Amniotic stem cell (primary cell): ENCODE results near the gene NR6A1.
A peak's percentile ranks its signal among the peaks of the same experiment; 100 is the strongest.

Experiments
- DNase-seq: peaks from one replicate; lab custom pipeline; 2025; lab: John Stamatoyannopoulos, UW

The NR6A1 gene

DNA sequence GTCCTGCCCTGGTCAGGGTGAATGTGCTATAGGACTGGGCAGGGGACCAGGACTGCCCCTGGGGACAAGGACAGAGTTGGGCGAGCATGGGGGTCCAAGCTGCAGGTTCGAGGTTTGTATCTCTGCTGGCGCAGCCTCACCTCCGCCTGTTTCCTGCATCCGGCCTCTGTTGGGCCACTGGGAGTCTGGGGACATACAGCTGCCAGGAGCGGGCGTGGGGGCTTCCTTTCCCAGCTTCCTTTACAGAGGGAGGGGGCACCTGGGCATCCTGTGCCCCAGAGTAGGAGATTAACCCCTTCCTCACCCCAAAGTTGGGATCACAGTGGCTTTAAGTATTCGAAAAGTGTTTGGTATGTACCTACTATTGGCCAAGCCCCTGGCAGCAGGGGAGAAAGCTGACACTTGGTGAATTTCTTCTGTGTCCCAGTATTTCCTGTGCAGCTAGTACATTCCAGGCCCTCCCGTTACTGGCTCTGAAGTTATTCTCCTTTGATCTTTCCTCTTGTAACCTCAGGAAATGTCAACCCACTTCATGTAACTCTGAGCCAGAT is 24.8 kb upstream of the NR6A1 start:
- no peak for DNase-seq

DNA sequence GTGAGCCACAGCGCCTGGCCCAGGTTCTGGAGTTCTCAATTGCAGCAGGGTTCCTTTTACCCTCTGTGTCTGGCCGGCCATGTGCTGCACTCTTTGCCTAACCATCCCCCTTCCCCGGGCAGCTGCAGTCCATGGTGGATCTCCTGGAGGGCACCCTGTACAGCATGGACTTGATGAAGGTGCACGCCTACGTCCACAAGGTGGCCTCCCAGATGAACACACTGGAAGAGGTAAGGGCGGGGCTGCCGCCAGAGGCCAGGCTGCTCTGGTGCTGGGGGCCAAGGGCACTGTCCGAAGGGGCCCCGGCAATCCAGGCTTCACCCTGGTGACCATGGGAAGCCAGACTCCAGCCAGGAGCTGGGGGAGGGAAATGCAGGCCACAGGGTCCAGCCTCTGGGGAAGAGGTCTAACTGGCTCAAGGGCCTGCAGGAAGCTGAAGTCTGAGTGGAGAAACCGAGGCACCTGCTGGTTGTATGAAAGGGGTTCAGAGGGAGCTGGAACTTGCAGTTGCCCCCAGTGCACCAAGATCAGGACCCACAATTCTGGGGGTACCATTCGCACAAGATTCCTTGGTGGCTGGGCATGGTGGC is 23.9 kb upstream of the NR6A1 start:
- DNase-seq: no peak

DNA sequence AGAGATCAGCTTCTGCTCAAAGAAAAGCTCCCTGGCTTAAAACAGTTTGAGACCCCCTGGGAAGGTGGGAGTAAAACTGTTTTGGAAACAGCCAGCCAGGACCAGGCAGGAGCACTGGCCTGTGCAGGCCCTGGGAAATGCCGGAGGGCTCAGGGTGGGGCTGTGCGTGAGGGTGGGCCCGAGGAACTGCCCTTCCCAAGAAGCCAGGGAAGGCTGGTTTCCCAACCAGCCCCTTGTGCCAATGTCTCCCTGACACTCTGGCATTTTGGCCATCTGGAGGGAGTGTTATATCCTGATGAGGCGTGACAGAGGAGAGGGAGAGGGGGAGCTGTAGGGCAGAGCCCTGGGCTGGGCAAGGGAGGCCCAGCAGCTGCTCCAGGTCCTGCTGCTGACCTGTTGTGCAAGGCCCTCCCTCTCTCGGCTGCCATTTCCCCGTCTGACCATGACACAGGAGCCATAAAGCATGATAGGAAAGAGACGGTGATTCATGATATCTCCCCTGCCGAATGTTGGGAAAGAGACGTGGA is 22.0 kb upstream of the NR6A1 start:
- DNase-seq: no peak

DNA sequence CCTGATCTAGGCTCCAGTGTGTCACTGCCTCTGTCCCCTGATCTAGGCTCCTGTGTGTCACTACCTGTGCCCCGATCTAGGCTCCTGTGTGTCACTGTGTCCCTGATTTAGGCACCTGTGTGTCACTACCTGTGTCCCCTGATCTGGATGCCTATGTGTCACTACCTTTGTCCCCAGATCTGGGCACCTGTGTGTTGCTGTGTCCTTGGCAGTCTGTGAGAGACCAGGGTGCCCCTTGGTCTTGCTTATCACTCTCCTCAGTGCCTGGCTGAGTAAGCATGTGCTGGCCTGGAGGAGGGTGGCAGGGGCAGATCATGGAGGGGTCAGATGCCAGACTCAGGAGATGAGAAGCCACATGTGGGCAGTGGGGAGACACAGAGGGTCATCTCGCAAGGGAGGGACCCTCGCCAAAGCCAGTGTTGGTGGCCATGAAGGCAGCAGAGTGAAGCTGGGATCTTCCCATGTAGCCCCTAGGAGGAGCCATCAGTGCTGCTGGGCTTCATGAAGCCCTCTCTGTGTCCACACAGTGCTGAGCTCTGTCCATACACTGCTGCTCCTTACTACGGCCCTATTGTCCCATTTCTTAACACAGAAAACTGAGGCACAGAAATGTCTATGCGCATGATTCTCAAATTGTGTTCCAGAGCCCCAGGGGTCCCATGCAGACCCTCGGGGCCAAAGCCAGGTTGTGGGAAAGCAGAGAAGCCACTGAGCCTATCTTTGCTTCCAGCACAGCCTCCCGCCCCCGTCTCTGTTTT is 21.3 kb upstream of the NR6A1 start:
- no peak for DNase-seq

DNA sequence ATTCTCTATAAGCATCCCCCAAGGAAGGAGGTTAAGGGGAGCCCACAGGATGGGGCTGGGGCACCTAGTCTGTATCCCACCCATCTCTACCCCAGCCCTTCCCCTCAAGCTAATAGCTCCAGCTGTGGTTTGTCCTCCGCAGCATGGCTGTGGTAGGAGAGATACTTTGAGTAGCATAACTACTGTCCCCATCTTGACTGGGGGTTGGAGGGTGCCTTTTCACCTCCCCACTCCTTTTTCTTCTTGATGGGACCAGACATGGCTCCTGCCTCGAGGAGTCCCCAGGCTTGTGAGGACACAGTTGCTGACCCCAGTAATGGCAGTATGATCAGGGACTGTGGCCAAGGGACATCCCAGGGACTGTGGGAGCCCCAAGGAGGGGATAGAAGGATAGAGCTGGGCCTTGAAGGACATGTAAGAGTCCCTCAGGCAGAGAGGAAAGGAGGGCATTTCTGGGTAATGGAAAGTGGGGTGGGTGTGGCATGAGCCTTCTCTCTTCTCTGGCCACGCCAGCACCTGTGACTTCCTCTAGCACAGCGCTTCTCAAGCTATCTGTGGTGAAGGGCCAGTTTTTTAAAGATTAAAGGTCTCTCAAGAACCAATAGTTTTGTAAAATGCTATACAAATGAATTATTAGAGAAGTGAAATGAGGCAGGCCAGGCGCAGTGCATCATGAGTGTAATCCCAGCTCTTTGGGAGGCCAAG is 19.8 kb upstream of the NR6A1 start:
- DNase-seq: no peak

DNA sequence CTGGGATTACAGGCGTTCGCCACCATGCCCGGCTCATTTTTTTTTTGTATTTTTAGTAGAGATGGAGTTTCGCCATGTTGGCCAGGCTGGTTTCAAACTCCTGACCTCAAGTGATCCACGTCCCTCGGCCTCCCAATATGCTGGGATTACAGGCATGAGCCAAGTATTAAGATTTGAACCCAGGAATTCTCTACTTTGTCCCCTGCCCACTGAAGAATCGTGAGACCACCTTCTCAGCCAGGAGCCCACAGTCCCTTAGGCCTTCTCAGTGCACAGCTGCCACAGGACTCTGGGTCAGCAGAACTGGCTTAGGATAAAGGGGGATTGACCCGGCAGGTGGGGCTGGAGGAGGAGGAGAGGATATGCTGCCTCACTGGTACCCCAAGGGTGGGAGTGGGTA is 19.2 kb upstream of the NR6A1 start:
- no peak for DNase-seq

DNA sequence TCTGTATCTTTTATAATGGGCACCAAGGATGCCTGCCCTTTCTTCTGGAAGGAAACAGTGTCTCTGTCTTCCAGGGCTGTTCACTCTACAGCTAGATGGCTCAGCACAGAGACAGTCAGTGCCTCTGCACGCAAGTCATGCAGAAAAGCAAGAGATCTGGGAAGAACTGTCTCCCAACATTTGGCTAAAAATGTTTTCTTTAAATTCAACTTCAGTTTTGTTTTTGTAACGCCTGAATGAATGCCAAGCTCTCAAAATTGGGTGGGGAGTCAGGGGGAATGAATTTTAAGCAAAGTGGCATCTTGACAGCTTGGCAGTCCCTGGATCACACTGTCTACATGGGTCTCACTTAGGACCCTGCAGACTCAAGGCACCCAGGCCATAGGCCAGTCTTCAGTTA is 18.4 kb upstream of the NR6A1 start:
- DNase-seq: no peak

DNA sequence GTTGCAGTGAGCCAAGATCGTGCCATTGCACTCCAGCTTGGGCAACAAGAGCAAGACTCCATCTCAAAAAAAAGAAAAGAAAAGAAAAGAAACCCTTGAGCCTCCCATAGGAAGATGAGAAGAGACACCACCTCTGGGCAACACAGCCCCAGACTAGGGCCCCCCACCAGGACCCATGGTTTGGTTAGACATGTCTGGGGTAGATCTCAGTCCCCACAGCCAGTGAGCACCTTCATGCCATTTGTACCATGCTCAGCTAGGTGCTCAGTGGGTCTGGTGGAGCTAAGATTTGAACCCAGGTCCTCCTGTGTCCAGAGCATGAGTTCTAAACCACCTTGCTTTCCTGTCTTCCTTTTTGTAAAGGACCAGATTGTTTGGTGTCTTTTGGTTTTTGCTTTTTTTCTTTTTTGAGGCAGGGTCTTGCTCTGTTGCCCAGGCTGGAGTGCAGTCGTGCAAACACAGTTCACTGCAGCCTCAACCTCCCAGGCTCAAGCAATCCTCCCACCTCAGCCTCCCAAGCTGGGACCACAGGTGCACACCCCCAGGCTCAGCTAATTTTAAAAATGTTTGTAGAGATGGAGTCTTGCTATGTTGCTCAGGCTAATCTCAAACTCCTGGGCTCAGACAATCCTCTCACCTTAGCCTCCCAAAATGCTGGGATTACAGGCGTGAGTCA is 17.6 kb upstream of the NR6A1 start:
- no peak for DNase-seq

DNA sequence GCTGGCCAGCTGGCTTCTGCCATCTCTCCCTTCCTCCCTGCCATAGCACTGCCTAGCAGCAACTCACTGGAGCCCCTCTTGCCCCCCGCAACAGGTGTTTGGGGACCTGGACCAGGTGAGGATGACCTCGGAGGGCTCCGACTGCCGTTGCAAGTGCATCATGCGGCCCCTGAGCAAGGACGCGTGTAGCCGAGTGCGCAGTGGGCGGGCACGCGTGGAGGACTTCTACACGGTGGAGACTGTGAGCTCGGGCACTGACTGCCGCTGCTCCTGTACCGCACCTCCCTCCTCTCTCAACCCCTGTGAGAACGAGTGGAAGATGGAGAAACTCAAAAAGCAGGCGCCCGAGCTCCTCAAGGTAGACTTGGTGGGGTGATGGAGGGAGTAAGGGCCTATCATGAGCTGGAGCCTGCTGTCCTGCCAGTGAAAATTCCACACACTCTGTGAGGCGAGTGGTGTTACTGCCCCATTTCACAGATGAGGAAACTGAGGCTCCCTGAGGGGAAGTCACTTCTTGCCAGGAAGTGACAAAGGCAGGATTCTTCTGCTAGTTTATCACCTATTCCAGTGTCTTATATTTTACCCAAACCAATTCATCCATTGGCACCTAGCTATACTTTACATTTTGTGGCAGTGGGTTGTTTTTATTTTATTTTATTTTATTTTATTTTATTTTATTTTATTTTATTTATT is 15.9 kb upstream of the NR6A1 start:
- DNase-seq: no peak

DNA sequence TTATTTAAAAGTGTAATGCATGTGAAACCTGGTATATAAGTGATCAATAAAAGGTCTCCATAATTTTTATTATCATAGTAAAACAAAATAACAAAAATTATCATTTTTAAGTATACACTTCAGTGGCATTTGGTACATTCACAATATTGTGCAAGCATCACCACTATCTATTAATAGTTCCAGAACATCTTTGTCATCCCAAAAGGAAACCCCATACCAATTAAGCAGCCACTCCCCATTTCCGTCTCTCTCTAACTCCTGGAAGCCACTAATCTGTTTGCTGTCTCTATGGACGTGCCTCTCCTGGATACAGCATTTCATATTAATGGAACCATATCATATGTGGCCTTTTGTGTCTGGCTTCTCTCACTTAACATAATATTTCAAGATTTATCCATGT is 13.4 kb upstream of the NR6A1 start:
- DNase-seq: no peak

DNA sequence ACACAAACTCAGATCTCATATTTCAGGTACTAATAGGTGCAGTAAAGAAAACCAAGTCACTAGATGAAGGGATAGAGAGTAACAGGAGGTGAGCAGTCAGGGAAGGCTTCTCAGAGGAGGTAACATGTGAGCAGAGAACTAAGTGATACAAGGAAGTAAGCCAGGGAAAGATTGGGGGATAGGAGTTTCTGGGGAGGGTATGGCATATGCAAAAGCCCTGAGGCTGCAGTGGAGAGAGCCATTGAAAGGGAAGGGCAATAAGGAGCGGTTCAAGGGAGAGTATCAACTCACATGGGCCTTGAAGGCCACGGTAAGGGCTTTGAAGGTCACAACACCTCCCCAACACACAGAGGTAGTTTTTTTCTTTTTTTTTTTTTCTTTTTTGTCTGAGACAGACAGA is 12.7 kb upstream of the NR6A1 start:
- DNase-seq: no peak

DNA sequence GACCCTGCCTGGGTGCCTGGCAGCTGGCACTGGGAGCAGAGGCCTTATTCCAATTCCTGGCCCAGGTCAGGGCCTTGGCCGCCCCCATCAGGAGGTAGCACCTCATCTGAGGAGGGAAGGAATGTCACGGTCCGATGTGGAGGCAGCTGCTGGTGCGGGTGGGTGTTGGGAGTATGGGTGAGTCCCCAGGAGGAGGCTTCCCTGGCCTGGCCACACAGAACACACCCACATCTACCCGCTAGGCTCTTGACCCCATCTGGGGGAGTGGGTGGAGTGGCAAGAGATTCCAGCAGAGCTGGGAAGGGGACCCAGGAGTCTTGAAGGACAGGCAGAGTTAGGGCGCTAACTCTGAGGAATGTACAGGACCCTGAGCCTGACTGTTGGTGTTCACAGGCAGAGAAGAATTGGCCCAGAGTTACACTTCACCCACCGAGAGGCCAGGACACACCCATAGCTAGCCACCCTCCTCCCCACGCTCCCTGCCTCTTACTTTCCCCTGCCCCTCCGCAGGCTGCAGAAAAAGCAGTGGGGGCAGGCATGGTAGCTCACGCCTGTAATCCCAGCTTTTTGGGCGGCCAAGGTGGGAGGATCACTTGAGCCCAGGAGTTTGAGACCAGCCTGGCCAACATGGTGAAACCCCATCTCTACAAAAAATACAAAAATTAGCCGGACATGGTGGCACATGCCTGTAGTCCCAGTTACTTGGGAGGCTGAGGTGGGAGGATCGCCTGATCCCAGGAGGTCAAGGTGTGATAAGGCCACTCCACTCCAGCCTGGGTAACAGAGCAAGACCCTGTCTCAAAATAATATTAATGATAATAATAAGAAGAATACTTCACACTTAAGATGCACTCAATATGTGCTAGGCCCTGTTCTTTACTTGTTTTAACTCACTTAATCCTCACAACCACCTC is 11.8 kb upstream of the NR6A1 start:
- DNase-seq: no peak

DNA sequence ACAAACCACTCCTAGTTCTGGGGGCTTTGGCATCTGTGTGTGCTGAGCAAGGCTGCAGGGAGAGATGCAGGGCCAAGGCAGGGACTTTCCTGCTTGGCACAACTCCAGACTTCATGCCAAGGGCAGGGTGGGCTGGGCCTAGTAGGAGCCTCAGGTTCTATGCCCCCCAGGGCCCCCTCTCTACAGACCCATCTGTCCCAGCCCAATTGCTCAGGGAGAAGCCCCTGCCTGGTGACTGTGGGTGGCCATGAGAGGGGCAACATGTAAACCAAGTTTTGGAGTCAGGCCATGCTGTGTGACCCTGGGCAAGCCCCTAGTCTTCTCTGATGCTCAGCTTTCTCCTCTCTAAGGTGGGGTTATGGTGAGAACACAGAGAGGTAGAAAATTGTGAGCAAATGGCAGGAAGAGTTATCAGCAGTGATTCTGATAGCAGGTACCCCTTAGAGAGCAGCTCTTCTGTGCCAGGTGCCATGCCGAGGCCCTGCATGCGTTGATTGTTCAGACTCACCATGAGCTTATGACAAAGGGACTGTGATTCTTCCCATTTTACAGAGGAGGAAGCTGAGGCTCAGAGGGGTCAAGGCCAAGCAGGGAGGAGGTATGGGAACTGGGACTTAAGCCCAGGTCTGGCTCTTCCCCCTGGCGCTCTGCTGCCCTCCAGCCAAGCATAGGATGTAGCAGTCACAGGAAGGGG is 11.0 kb upstream of the NR6A1 start:
- no peak for DNase-seq

DNA sequence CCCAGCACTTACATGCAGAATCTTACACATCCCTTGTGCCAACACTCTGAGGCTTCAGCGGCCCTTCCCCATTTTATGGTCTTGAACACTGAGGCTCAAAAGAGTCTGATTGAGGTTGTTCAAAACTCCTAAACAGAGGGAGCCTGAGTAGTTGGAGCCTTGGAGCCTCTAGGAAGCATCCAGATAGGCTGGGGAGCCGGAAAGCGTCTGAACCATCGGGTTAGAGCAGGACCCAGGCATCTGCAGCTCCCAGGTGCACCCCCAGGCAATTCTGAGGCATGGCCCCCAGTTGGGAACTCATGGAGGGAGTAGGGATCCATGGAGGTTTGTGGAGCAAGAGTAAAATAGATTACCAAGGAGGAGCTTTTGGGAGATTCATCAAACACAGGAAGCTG is 9.6 kb upstream of the NR6A1 start:
- no peak for DNase-seq

DNA sequence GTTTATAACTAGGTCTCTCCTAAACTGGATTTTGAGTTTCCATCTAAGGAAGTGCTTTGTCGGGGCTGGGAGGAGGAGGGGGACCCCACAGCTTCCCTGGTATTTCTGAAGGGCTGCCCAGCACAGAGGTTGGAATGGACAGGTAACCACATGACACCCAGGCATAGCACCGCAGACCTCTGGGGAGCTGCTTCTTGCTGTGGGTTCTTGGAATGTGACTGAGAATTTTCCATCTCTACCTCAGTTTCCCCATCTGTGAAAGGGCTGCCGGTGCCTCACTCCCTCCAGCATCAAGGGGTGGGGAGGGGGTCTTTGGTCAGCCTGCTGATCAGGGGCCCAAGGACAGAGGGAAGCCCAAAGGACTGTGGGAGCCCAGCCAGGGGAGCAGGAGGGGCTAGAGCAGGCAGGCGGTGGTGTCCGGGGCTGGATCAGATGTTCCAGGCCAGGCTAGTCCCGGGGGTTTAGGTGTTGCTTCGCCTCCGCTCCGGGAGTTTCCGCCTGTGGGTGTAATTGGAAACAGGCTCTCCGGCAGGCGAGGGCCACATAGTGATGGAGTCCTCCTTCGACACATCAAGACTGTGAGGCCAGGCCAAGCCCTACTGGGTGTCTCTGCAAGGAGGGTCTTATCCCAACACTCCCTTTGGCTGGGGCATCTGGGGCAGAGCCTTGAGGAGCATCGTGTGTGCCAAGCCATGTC is 9.1 kb upstream of the NR6A1 start:
- DNase-seq: no peak

DNA sequence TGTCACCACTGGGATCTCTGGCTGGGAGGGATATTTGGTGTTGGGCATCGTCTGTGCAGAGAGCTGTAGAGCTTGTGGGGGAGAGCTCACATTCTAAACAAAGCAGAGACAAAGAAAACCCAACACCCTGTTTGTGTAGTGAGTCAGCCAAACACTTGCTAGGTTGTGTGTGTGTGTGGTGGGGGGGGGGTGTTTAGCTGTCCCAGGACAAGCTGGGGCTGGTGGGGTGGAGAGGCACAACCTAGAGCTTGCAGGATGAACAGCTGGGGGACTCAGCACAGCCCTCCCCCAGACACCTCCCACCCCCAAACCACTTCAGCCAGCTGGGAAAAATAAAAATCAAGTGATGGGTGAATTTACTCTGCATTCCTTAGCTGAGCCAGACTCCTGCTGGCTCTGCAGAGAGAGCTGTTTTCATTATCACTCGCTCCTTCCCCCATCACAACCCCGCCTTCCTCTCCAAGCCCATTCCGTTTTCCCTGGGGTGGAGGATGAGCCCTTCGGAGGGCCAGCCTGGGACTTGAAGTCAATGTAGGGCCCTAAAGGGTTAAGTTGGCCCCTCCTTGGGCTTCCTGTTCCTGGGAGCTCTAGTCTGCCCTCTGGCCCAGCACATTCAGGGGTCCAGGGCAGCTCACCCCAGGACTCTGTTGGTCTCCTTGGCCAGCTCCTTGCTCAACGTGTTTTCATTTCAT is 8.4 kb upstream of the NR6A1 start:
- peak; percentile 49 for DNase-seq

DNA sequence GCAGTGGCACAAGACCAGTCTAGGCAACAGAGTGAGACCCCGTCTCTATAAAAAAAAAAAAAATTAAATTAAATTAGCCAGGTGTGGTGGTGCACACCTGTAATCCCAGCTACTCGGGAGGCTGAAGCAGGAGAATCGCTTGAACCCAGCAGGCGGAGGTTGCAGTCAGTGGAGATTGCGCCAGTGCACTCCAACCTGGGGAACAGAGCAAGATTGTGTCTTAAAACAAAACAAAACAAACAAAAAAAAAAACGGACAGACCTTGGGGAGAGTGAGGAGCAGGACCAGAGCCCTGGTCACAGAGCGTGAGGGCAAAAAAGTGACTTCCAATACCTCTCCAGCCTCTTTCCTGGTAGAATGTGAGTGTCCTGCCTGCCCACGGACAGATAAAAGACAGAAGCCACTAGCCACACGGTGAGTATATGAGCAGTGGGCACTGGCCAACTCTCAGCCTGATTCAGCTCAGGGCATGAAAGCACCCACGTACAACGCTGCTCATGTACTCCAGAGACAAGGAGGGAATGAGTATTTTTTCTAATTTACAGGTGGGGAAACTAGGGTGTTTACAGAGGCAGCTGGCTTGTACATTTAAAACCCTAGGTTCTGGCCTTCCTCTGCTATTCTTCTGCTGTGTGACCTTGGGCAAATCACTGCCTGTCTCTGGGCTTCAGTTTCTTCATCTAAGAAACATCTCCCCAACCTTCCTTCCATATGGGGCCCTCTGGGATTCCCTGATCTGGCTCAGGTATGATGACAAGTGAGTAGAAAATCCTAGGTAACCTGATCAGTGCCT is 7.7 kb upstream of the NR6A1 start:
- DNase-seq: no peak
